Stimulated activated CD4-positive, alpha-beta T cell treated with anti-CD3 and anti-CD28 coated beads, Interleukin-1b, Interleukin-23, amount 100 ng/mL, for 24 hours (primary cell): ENCODE results near the gene DEFB121.
"Not testable (repeated sequence)": the region's sequence is repeated elsewhere in the genome, so short reads cannot be mapped to it uniquely, and the experiment has no call there.

Experiments used
- DNase-seq, 4 experiments: peaks; one replicate each; pipeline ENCODE4 v3.0.0-alpha.2; 2020; ENCODE audit warnings: low read depth in 4 of 4, low spot score in 1 of 4

DEFB121 gene

DNA sequence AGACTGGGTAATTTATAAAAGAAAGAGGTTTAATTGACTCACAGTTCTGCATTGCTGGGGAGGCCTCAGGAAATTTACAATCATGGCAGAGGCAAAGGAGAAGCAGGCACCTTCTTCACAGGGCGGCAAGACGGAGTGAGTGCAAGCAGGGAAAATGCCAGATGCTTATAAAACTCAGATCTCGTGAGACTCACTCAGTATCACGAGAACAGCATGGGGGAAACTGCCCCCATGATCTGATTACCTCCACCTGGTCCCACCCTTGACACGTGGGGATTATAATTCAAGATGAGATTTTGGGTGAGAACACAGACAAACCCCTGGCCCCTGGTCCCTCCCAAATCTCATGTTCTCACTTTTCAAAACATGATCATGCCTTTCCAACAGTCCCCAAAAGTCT, 41.7 kb downstream of the DEFB121 start:
- DNase-seq: not testable (repeated sequence)

- DNase-seq: no peak
These were observed 42.7 kb downstream of the DEFB121 start for GRCh38 chr20:31363295-31363694.

- no peak for DNase-seq
These were observed 50.0 kb downstream of the DEFB121 start for GRCh38 chr20:31355981-31356380.
